Panc1 (cell line): Measurements from ENCODE around the gene PPARD.

Source experiments
- CTCF ChIP-seq: fragments of 450-650 bp; IDR thresholded peaks from 2 replicates; pipeline ENCODE4 v1.5.1; 2017; ENCODE audit warnings: mild to moderate bottlenecking
- POLR2AphosphoS5 ChIP-seq: IDR thresholded peaks from 2 replicates; pipeline ENCODE4 v1.6.1; 2012; ENCODE audit warnings: mild to moderate bottlenecking, low read depth, low read length, moderate library complexity

- TF ChIP-seq POLR2AphosphoS5 (no peak), CTCF (no peak)
These were observed 23.3 kb downstream of the PPARD start for GRCh38 chr6:35365594-35366203.
